GM19023 (cell line): ENCODE data around the gene ARNT2.

Experiments
- ATAC-seq: cut with Tn5 transposase; IDR thresholded peaks from one replicate; pipeline ENCODE4 v1.9.1; 2021; ENCODE audit warnings: mild to moderate bottlenecking, moderate library complexity; ENCODE audit not compliant: unreplicated experiment

Gene ARNT2

GRCh38 chr15:80611543-80612080, 207.4 kb downstream of the ARNT2 start:
- ATAC-seq, result no peak

- ATAC-seq, result no peak
Measured at GRCh38 chr15:80612118-80612823, 208.1 kb downstream of the ARNT2 start.

- ATAC-seq, result no peak
Measured at GRCh38 chr15:80613762-80614365, 209.7 kb downstream of the ARNT2 start.

- no peak for ATAC-seq
Measured at GRCh38 chr15:80614711-80615360, 210.7 kb downstream of the ARNT2 start.

GRCh38 chr15:80615361-80615736, 211.2 kb downstream of the ARNT2 start:
- ATAC-seq, result no peak

GRCh38 chr15:80615783-80616391, 211.7 kb downstream of the ARNT2 start:
- no peak for ATAC-seq

GRCh38 chr15:80618685-80619400, 214.7 kb downstream of the ARNT2 start:
- ATAC-seq, result no peak

GRCh38 chr15:80619680-80620079, 215.5 kb downstream of the ARNT2 start:
- no peak for ATAC-seq

- no peak for ATAC-seq
Measured at GRCh38 chr15:80620141-80620540, 216.0 kb downstream of the ARNT2 start.

- no peak for ATAC-seq
Measured at GRCh38 chr15:80620931-80621330, 216.7 kb downstream of the ARNT2 start.

- ATAC-seq, result no peak
Measured at GRCh38 chr15:80626643-80627120, 222.5 kb downstream of the ARNT2 start.

GRCh38 chr15:80629355-80629754, 225.2 kb downstream of the ARNT2 start:
- ATAC-seq, result no peak

- no peak for ATAC-seq
Measured at GRCh38 chr15:80630981-80631380, 226.8 kb downstream of the ARNT2 start.

- ATAC-seq, result no peak
Measured at GRCh38 chr15:80633221-80633620, 229.0 kb downstream of the ARNT2 start.

- no peak for ATAC-seq
Measured at GRCh38 chr15:80635953-80636352, 231.8 kb downstream of the ARNT2 start.

GRCh38 chr15:80636675-80637074, 232.5 kb downstream of the ARNT2 start:
- no peak for ATAC-seq

- ATAC-seq, result no peak
Measured at GRCh38 chr15:80637747-80638146, 233.6 kb downstream of the ARNT2 start.

GRCh38 chr15:80638553-80639167, 234.5 kb downstream of the ARNT2 start:
- ATAC-seq, result no peak

- no peak for ATAC-seq
Measured at GRCh38 chr15:80639168-80639555, 235.0 kb downstream of the ARNT2 start.

- ATAC-seq, result no peak
Measured at GRCh38 chr15:80640531-80641121, 236.4 kb downstream of the ARNT2 start.
